HuH-7 (cell line): ENCODE results near the gene LRCH1.
A peak's percentile ranks its signal among the peaks of the same experiment; 100 is the strongest.
"Not testable (repeated sequence)": the region's sequence is repeated elsewhere in the genome, so short reads cannot be mapped to it uniquely, and the experiment has no call there.

Experiments used
- DNase-seq: peaks from one replicate; pipeline ENCODE4 v3.0.0; 2011; ENCODE audit warnings: low spot score

The LRCH1 gene, protein sequence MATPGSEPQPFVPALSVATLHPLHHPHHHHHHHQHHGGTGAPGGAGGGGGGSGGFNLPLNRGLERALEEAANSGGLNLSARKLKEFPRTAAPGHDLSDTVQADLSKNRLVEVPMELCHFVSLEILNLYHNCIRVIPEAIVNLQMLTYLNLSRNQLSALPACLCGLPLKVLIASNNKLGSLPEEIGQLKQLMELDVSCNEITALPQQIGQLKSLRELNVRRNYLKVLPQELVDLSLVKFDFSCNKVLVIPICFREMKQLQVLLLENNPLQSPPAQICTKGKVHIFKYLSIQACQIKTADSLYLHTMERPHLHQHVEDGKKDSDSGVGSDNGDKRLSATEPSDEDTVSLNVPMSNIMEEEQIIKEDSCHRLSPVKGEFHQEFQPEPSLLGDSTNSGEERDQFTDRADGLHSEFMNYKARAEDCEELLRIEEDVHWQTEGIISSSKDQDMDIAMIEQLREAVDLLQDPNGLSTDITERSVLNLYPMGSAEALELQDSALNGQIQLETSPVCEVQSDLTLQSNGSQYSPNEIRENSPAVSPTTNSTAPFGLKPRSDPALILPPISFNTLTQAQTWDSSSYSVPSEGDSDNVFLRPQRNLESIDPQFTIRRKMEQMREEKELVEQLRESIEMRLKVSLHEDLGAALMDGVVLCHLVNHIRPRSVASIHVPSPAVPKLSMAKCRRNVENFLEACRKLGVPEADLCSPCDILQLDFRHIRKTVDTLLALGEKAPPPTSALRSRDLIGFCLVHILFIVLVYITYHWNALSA

DNA sequence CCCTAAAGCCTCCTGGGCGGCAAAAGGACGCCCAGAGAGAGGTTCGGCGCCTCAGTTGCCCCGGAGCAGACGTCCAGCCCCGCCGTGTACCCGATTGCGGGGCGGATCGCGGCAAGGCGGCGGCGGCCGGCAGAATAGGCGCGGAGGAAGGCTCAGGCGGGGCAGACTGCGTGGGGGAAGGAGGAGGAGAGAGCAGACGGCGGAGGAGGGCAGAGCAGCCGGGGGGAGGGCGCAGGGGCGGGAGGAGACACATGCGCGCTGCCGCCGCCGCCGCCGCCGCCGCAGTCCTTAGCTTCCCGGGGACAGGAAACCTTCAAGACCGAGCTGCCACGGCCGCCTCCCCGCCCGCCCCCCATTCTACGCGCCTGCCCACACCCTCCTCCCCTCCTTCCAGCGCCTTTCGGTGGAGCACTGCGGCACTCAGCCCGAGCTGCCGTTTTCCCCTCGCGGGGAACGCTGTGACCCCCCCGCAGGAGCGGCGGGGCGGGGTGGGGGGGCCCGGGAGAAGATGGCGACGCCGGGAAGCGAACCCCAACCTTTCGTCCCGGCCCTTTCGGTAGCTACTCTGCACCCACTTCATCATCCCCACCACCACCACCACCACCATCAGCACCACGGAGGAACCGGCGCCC, at the start of gene LRCH1:
LRCH1 (plus strand) TSS at position 282 of the 632 bp plus-strand sequence; CDS start at position 509, 227 bp downstream.
- DNase-seq = peak; percentile 72

DNA sequence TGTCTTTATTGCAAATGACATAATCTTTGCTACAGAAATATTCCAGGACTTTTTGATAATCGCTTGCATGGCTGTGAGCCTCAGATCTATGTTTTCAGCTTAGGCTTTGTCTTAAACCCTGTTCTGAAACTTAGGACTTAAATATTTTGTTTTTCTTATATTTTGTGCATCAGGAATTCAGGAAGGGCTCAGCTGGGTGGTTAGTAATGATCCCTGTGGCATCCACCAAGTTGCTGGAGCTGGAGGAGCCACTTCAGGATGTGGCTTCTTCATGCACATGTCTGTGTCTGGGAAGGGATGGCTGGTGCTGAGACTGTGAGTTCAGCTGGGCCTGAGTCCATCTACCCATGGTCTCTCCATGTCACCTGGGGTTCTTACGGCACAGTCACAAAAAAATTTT, 48.9 kb upstream of the LRCH1 start:
- no peak for DNase-seq

DNA sequence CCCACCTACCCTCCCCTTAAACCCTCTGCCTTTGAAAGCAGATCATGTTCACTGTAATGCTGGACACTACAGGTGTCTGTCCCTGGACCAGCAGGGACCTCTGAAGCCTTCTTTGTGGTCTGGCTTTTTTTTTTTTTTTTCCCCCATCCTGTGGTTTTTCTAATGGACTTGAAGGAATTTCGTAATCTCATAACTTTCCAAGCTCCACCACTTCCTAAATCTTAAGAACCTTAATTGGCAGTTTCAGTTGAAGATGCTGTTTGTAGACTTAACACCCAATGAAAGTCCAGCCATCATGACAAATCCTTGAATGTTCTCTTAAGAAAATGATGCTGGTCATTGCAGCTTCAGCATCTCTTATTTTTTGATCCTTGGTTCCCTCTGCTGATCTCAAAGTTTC, 45.0 kb upstream of the LRCH1 start:
- no peak for DNase-seq

DNA sequence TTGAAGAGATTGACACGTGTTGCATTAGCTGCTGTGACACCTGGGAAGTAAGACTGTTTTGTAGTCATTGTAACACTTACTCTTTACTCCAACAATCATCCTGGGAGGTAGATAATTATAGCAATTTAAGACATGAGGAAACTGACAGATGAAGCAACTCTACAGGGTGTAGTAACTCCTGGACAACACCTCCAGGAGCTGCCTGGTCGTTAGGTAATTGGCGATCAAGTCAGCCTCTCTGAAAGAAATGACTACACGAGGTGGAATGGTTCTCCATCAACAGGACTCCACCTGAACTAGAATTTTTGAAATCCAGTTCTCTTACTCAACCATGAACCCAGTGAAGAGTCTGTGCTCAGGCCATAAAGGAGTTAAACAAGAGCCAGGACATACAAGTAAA, 43.0 kb upstream of the LRCH1 start:
- no peak for DNase-seq

DNA sequence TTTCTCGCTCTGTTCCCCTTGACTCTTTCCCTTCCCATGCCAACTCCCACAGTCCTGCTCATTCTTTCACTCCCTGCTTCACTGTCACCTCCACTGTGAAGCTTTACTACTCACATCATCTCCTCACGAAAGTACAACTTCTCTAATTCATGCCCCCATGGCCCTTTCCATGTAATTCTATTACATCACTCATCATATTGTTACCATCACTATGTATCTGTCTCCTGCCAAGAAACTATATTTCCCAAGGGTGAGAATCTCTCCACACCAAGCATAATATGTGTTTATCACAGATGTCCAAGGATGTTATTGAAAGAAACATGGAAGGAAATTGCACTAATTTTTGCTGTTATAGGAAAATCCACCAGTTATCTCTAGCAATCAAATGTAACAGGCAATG, 37.2 kb upstream of the LRCH1 start:
- no peak for DNase-seq

DNA sequence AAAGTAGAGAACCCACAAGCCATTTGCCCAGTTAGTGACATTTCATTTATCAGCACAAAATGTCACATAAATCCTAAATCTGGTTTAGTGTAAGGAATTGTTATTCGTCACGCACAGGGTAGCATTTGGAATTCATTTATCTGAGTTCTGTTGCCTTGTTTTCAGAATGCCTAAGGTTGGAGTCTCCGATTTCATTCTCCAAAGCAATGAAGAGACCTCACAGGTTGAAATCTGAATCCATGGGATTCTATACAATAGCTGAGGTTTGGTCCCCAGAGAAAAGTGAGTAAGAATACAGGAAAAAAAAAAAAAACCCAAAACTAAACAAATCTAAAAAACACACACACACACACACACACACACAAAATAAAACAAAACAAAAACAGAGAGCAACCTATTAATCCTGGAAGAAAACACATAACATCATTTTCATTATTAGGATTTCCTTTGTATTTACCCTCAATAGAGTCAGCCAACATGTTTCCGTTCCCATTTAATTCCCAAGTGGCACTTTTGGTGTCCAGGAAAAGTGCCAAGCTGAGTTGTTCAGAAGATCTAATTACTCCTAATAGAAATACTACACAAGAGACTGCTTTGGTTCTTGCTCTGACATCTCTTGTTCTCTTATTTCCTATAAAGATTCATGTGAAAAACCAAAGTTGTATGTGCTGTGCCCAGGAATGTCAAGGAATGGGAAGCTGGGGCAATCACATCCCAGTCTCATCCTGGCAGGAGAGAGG, 36.2 kb upstream of the LRCH1 start:
- DNase-seq = no peak

DNA sequence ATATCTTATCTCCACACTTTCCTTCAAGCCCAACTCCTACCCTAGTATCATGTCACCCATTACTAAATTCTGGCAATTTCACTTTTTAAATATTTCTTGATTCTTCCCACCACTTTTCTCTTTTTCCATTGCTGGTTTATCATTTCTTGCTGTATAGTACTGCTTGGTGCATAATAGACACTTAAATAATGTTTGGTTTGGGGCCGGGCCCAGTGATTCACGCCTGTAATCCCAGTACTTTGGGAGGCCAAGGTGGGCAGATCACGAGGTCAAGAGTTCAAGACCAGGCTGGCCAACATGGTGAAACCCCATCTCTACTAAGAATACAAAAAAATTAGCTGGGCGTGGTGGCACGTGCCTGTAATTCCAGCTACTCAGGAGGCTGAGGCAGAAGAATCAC, 35.2 kb upstream of the LRCH1 start:
- not testable (repeated sequence) for DNase-seq

DNA sequence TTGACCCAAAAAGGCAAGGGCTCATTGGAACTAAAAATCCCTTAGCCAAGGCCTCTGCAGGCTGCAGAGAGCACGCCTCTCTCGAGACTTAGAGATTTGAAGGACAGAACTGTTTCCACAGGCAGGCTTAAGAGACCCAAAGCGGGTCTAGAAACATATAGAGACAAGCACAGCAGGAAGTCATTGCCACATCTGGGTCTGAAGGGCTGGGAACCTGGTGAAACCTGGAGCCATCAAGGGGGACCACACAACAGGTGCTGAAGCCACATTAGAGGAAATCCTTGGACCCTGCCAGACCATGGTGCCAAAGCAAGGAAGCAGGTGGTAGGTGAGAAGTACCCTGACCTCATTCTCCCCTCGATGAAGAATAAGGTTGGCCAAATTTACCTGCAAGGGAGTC, 33.8 kb upstream of the LRCH1 start:
- DNase-seq = no peak

DNA sequence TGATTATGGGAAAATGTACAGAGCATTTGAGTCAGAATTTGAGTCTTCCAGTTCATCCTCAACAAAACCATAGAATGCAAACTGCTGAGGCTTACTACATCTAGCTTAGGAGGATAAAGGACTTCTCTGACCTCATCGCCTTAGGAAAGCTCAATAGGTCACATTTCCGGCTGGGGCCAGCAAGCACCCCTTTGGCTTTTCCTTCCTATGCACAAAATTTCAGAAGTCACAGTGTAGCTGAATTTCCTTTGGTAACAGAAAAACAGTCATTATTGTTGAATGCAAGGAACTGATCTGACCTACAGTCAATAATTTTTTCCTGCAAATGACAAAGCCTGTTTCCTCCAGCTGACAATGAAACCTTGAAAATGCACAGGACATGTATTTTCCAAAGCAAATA, 32.8 kb upstream of the LRCH1 start:
- no peak for DNase-seq

DNA sequence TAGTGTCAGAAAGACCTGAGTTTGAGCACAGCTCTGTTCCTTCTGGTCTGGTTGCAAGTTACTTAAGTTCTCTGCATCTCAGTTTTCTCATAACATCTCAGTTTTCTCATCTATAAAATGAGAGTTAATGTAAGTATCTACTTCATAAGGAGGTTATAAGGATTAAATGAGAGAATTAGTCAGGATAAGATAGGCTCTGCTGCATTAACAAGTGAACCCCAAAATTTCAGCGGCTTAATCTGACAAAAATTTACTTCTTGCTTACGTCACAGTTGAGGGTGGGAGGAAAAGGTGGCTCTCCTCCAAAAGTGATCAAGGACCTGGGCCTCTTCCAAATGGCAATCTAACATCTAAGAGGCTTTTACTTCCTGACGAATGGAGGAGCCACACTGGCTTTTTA, 31.5 kb upstream of the LRCH1 start:
- no peak for DNase-seq

DNA sequence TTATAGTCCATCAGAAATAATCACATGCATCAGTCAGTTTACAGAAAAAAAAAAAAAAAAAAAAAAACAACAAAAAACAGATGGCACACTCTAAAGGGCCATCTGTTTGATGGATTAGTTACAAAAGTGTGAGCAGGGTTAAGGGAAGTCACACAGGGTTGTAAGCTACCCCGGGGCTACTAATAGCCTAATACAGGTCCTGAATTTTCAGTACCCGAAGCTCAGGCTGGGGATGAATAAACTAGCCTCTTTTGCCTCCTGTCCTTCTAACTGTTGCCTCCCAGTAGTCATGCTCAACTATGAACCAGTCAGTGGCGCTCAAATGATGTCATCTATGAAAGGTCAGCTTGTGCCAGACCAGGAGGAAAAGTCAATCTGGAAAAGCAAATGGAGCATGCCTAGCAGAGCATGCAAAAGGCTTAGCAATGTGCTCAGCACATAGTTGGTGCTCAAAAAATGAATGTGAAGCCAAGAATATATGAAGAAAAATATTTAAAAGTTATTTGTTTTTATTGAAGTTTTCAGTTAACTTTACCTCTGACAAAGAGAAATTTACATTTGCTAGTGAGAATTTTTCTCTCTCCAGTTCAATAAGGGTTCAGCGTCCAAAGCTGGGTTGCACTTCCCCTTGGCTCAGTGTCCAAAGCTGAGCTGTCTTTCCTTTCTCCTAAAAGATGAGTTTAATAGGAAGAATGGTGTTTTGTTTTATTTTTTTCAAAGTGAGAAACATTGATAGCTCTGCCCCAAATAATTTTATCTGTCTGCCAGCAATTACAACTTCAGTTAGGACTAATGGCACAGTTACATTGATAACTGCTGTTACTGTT, 30.8 kb upstream of the LRCH1 start:
- no peak for DNase-seq

DNA sequence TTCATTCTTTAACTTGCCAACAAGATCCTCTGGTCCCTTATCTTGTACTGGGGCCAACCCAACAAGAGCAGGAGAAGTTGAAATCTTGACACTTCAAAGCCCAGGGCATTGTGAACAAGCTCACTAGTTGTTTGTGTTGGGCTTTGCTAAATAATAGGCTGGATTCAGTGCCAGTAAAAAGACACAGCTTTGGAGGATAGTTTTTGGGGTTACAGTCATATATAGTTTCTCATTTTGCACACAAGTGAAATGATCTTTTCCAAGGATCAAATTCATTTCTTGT, 30.3 kb upstream of the LRCH1 start:
- no peak for DNase-seq

DNA sequence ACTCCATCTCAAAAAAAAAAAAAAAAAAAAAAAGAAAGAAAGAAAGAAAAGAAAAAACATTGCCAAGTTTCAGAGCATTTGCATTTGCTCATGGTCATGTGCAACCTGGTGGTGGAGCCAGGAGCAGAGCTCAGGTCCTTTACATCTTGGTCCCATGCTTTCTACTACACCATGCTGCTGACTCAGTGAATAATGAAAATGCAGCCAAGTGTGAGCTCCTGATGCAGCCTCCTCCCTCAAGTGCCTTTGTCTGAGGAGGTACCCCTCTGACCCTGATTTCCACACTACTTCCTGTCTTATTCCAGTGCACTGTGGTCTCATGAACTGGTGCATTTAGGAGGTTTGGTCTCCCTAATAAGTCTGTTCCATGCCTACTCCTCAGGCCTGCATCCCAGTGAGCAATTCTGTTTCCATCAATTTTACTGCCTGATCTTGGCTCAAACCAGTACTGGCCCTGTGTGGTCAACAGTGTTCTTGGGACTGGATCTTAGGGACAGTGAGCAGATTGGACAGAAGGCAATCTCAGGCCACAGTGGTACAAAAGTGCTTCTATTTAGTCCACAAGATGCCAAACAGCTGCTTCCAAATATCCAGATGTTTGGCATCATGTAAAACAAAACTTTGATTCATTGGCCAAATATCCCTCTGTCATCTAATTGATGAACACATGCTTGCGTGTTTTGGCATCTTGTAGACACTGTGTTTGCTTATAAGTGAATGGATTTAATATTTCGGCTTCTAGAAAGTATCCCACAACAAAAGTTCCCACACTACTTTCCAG, 28.8 kb upstream of the LRCH1 start:
- no peak for DNase-seq

DNA sequence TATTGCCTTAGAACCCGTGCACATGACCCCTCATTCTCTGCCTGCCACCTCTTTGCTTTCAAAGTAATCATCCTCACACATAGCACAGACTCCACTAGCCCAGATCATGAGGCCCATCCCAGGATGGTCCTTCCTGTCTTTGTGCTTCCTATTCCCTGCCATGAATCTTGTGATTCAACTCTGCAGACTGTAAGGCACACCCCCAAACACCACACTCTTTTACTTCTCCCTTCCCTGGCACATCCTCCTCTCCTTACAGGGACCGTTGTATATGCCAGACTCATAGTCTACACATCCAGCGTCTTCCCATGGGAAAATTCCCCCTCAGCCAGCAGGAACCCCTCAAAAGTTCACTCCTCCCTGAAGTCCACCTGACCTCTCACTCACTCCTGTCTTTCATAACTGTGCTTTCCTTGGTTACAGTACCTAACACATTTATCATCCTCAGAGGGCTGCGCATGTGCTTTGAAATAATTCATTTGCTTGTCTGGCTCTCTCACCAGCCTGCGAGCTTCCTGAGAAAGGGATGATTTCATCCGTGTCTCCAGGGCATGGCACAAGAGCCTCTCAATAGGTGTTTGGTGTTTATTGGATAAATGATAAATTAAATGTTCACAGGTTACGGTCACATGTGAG, 26.8 kb upstream of the LRCH1 start:
- DNase-seq = no peak

DNA sequence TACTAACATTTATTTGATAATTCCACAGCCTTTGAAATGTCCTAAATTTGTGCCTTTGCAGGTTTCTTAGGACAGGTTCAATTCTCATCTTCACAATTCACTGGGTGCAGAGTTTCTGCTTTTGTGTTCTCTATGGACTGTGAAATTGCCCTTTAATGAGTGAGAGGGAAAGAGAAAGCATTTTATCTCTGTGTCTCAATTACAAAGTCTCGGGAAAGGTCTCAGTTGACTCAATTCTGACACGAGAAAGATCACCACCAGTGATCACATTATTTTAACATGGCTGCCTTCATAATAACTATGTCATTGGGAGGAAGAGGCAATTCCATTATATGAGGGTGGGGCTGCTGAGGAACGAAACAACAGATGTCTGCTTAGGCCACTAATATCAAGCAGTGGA, 26.2 kb upstream of the LRCH1 start:
- DNase-seq = no peak

DNA sequence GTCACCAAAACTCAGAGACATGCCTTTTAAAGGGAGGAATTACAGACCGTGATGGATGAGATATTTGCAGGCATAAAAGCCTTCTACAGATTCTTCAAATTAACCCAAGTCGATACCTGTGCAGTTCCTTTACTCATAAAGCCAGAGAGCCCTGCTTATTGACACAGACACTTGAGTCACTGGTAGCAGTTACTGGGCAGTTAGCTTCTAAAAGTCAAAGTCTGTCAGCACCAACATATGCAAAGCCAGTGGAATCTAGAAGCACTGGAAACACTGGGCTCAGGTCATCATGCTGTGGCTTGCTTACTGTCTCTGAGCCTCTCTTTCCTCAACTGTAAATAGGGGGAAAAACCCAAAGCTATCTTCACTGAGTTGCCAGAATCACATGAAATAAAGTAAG, 25.7 kb upstream of the LRCH1 start:
- DNase-seq = no peak

DNA sequence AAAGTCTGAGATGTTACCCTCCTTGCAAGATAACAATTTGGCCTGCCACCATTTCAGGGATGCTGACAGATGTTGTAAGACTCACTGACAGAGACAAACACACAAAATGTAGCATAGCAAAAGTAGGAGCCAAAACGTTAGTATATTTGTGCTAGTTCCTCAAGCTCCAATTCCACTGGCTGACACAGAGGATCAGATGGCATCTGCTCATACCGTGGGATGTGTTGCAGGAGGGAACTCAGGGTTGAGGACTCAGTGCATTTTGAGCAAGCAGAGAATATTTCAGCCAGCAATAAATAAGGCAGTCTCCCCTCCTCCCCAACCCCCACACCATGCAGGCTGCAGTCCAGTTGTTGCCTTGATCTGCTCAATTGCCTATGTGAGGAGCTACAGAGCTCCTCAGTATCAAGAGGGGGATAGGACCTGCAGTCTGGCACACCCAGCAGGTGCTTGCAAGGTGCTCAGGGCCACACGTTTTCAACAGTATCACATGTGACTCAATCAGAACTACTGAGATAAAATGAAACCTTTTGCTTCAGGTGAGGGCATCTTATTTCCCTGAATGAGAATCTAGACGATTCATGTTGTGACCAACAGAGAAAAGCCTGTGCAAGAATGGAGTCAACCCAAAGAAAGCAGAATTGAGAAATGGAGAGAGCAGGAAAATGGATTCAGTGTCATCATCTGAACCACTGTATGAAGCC, 23.6 kb upstream of the LRCH1 start:
- DNase-seq = no peak

DNA sequence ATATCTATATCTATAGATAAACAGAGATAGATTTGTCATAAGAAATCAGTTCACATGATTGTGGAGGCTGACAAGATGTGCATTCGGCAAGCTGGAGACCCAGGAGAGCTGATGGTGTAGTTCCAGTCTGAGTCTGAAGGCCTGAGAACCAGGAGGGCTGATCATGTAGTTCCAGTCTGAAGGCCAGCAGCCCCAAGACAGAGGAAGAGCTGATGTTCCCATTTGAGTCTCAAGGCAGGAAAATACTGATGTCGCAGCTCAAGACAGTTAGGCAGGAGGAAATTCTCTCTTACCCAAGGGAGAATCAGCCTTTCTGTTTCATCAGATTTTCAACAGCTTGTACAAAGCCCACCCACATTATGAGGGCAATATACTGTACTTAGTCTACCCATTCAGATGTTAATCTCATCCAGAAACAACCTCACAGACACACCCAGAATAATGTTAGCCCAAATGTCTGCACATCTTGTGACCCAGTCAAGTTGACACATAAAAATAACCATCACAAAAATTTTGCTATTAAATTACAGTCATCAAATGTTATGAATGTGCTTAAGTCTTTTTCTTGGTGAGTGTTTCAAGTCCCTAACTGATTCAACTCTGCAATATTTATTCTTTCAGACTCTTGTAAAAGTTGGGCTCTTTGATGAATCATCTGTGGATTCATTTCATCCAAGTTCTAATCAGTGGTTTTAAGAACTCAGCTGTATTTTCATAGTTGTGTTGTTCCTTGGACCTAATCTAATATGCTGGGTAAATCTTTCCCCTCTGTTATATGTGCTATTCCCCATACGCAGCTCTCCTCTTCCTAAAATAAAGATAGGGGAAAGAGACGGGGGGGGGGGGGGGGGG, 22.7 kb upstream of the LRCH1 start:
- DNase-seq = no peak

DNA sequence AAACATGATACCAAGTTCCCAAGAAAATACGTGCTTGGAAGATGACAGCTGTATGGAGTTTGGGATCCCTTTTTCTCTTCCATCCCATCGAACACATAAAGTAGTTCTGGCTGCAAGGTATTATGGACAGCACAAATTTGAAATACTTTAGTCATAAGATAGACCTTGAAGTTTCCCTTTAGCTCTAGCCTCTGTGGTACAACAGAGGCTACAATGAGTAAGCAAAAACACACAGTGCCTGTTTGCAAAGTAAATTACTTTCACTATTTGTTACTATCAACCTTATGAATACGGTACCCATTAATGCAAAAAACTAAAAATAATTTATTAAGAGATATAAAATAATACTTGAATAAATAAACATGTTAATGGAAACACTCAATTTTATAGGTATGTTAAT, 21.0 kb upstream of the LRCH1 start:
- no peak for DNase-seq
